ENCODE measurements around the gene HFM1.
A peak's percentile ranks its signal among the peaks of the same experiment; 100 is the strongest.
"Not testable (repeated sequence)": the region's sequence is repeated elsewhere in the genome, so short reads cannot be mapped to it uniquely, and the experiment has no call there.

Gene HFM1

GRCh38 chr1:91404151-91405012 is at the start of gene HFM1:
TSS of gene HFM1 (minus strand) at chr1:91404837. CDS start at chr1:91401082, 3,755 bp downstream.
- DNase-seq (ENCODE audit: low spot score) (peak; percentile 86), FAIRE-seq (peak; percentile 63)

DNA sequence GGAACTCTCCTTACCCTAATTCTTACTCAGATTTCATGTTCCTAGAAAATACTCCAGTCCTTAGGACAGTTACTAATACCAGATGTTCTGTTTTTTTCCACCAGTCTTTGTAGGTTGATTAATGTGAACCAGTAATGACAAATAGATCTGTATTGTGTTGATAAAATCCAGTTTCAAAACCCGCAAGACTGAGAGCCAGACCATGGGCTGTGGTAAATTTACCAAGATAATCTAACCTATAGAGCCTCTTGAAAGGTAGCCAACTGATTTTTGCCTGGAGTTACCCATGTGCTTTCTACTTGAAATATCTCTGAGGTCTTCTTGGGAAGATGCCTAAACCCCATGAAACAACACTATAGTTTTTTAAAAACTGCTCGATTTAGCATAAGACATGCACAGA is 49.5 kb upstream of the HFM1 start:
- DNase-seq (ENCODE audit: low spot score) = no peak
- no peak for FAIRE-seq

DNA sequence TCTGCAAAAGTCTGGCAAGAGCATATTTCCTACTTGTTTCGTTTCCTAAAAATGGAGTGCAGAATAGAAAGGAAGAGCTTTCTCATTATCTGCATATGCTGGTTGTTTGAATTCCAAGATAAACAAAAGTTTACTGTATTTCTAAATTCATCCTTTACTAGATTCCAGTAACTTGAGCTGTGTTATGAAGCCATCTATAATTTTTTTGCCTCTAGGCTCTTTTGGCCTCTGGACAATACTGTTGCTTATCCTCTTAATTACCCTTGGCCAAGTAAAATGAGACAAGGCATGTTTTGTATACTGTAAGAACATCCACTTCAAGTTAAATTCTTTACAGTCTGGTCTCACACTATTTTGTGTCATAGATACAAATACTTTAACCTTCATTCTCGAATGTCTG is 45.6 kb upstream of the HFM1 start:
- DNase-seq (ENCODE audit: low spot score) (no peak), FAIRE-seq (no peak)

- DNase-seq (ENCODE audit: low spot score); FAIRE-seq: not testable (repeated sequence)
Measured at GRCh38 chr1:91447782-91448181, 43.1 kb upstream of the HFM1 start.

- FAIRE-seq; DNase-seq (ENCODE audit: low spot score): not testable (repeated sequence)
Measured at GRCh38 chr1:91441980-91442379, 37.3 kb upstream of the HFM1 start.

GRCh38 chr1:91440847-91441246 is 36.2 kb upstream of the HFM1 start:
- DNase-seq (ENCODE audit: low spot score) (no peak), FAIRE-seq (no peak)

GRCh38 chr1:91439016-91439415 is 34.4 kb upstream of the HFM1 start:
- no peak for DNase-seq (ENCODE audit: low spot score)
- no peak for FAIRE-seq

GRCh38 chr1:91428182-91428798 is 23.7 kb upstream of the HFM1 start:
- FAIRE-seq (no peak), DNase-seq (ENCODE audit: low spot score) (no peak)

GRCh38 chr1:91427741-91428140 is 23.1 kb upstream of the HFM1 start:
- FAIRE-seq = no peak
- DNase-seq (ENCODE audit: low spot score) = no peak

- not testable (repeated sequence) for DNase-seq (ENCODE audit: low spot score); FAIRE-seq
Measured at GRCh38 chr1:91422523-91422922, 17.9 kb upstream of the HFM1 start.

DNA sequence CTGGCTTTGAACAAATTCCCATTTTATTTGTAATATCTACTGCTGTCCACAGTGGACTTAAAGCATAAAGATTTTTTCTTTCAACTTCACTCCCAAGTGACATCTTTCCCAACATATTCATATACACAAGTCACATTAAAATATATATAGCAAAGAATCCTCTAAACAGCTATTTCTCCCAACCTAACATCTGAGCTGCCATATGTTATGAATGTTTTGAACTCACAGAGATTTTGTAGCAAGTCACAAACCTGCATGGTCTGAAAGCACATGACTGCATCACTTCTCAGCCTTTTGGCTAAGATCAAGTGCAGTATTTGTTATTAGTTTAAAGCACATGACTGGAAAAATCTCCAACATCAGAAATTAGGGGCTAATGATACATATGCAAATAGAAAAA is 7.7 kb upstream of the HFM1 start:
- FAIRE-seq (no peak), DNase-seq (ENCODE audit: low spot score) (no peak)

GRCh38 chr1:91406773-91407389 is 2.2 kb upstream of the HFM1 start:
- DNase-seq (ENCODE audit: low spot score) (peak; percentile 28), FAIRE-seq (no peak)

DNA sequence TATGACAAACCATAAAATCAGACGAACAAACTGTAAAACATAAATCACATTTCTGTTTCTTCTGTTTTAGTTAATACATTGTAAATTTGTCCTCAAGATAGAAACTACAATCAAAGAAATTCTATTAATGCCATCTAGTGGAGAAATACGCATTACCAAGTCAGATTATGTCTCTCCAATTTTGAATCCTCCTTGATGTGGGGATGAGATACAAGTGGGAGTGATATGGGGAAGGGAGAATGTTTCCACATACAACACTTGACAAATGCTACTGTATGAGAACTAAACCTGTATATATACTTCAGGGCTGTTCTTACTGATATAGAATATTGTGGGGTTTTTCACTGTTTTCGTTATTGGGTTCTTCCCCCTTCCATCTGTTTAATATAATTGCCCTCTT is 2.6 kb downstream of the HFM1 start:
- DNase-seq (ENCODE audit: low spot score) (peak; percentile 13), FAIRE-seq (no peak)

DNA sequence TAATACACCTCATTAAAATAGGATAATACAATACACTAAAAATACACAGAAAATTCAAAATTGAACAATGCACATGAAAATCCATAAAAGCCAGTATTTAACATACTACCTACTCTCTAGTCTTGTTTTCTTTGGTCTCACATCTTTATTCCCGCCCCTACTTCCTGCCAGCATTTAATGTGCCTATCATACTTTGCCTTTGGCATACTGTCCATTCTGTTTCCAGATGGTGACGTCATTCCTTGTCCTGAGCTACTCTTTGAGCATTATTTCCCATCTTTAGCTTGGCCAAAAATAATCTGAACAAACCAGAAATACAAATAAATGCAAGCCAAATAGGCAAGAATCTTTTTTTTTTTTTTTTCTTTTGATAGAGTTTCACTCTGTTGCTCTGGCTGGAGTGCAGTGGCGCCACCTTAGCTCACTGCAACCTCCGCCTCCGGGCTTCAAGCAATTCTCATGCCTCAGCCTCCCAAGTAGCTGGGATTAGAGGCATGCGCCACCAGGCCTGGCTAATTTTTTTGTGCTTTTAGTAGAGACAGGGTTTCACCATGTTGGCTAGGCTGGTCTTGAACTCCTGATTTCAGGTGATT is 4.4 kb downstream of the HFM1 start:
- no peak for FAIRE-seq

DNA sequence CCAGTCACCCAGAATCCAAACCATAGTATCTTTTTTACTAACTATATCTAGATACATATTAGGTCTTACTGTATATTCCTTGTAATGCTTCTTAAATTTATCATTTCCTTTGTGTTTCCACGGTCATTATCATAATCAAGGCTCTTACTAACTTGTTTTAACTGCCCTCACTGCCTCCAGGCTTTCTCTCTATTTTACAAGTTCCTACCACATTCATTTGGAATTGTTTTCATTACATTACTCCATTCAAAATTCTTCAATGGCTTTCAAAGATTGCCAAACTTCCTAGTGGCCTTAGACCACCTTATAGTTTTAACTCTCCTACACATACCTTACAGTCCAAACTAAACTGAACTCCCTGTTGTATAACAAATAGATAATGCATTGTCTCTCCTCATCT is 6.3 kb downstream of the HFM1 start:
- no peak for FAIRE-seq

More for the DNA sequence above, 4.4 kb downstream of the HFM1 start:
- DNase-seq (ENCODE audit: low spot score) = no peak

GRCh38 chr1:91397605-91398004 is 7.0 kb downstream of the HFM1 start:
- DNase-seq (ENCODE audit: low spot score) = no peak
- FAIRE-seq = no peak

More for the DNA sequence above, 6.3 kb downstream of the HFM1 start:
- DNase-seq (ENCODE audit: low spot score) = no peak

DNA sequence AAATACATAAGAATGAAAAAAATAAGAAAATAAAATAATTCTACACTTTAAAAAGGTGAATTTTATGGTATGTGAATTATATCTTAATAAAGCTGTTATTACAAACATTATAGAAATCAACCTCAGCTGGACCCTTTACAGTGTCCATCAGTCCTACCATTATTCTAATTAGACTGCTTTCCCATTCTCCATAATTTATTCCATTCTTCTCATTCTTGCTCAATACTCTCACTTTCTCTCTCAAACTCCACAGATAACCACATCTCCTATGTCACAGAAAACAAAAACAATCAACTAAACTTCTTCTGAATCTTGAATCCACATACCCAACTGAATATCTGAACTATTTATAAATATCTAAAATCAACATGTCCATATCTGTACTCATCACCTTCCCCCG is 11.6 kb downstream of the HFM1 start:
- no peak for FAIRE-seq
- DNase-seq (ENCODE audit: low spot score) = no peak

GRCh38 chr1:91386109-91386508 is 18.5 kb downstream of the HFM1 start:
- DNase-seq (ENCODE audit: low spot score) (no peak), FAIRE-seq (no peak)

DNA sequence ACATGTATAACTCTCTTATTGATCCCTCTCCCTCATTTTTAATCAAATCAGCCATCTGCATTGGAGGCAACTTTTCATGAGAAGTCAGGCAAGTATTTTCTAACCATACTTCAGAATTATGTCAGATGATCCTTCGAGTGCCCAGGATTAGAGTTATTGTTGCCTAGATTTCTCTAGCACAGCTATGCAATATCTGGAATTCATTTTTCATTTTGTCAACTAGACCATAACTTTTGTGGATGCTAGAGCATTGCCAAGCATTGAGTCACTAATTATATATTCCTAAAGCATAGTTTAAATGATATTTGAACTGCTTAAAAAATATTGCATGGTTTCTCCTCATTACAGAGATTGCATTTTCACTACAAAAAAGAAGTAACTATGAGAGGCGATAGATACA is 21.2 kb downstream of the HFM1 start:
- DNase-seq (ENCODE audit: low spot score) (no peak), FAIRE-seq (no peak)

DNA sequence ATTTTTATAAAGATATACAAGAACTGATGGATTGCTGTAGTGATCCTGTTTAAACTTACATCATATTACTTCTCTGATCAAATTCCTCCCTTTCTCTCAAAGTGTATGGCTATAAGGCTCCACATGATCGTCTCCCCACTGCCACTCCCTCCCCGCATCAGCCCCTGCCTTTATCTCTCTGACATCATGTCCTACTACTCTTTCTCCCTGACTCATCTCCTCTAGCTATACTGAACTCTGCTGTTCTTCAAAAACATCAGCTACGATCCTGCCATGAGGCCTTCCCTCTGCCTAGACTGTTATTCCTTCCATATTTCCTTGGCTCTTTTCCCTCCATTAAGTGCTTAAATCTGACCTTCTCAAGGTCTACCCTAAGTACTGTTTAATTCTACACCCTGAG is 22.8 kb downstream of the HFM1 start:
- no peak for FAIRE-seq
- no peak for DNase-seq (ENCODE audit: low spot score)

DNA sequence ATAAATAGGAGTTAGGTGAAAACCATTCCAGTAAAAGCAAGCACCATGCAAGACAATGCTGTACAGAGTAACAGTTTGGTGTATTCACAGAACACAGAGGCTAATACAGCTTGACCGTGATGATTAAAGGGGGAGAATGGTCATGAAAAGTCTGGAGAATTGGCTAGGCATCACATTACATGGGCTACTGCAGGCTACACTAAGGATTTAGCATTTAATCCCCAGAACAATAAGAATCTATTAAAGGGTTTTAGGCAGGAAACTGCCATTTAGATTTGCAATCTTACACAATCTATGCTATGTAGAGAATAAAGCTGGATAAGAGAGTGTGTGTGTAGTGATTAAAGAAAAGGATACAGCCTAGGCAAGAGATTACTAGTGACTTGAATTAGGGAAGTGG is 30.6 kb downstream of the HFM1 start:
- FAIRE-seq (no peak), DNase-seq (ENCODE audit: low spot score) (no peak)

- not testable (repeated sequence) for DNase-seq (ENCODE audit: low spot score); FAIRE-seq
Measured at GRCh38 chr1:91372230-91372629, 32.4 kb downstream of the HFM1 start.

Measured in urothelium cell line (cell line).